Testis (tissue), 2 donors: ENCODE measurements around the gene PBX2.

Experiments
- CTCF ChIP-seq, 3 experiments: fragments of 450-650 bp in 2 of 3; fragments of 200-600 bp in 1 of 3; sonication (generic) in 1 of 3; IDR thresholded peaks; one replicate each; pipeline ENCODE4 v1.5.1; 2016 to 2019; ENCODE audit warnings: antibody characterized with exemption in 3 of 3, mild to moderate bottlenecking in 2 of 3, moderate library complexity in 1 of 3
- POLR2A ChIP-seq: fragments of 450-650 bp; IDR thresholded peaks from one replicate; pipeline ENCODE4 v1.6.1; 2017; ENCODE audit warnings: antibody characterized with exemption, mild to moderate bottlenecking, moderate library complexity

GRCh38 chr6:32220021-32220420, 30.0 kb upstream of the PBX2 start:
- no peak for TF ChIP-seq CTCF (IDR thresholded peaks at IDR 0.05)
- TF ChIP-seq POLR2A = no peak
